Heart left ventricle (tissue), 13 donors: ENCODE results near the gene KDM3B.

Experiments used
- CTCF ChIP-seq, 12 donors: fragments of 200-600 bp; sonication (generic) in 4 of 12; IDR thresholded peaks; one replicate each; pipeline versions ENCODE4 v1.5.0 to v1.8.0; 2018 to 2022; ENCODE audit warnings: antibody characterized with exemption in 12 of 12, mild to moderate bottlenecking in 5 of 12
- POLR2A ChIP-seq, 2 donors: fragments of 450-650 bp; IDR thresholded peaks; one replicate each; pipeline ENCODE4 v1.6.1; 2017; ENCODE audit warnings: antibody characterized with exemption in 2 of 2, mild to moderate bottlenecking in 2 of 2, moderate library complexity in 2 of 2
- donor health status: ischemic (EF 13 %, LVEDD 7.1; RV severe dilation, severe dysfunction).
- donor health status: DM: no; HTN: yes; CAD: no.
- donor health status: DM: no; HTN: no; CAD: no.
- donor health status: ischemic (EF 25% LVEDD 6.9; RV normal size, moderate dysfunction).
- donor health status: ischemic (EF 25% LVEDD 5.7; RV mildly dilated, moderate dysfunction).
- donor health status: ischemic (EF 35%, LVEDD 5.7; RV mildly dilated, moderate dysfunction).
- donor health status: nonischemic (EF 11% LVEDD 7.7; RV severe dilation, severe dysfunction).
- donor health status: DM: yes; HTN: yes; CAD: no.
- donor health status: PGD.
- donor health status: ischemic (EF 29% LVEDD 5.4; RV normal size, mild dysfunction).
- donor health status: nonischemic (EF 23%, LVEDD 6.1; RV moderate dilation, normal function).

DNA sequence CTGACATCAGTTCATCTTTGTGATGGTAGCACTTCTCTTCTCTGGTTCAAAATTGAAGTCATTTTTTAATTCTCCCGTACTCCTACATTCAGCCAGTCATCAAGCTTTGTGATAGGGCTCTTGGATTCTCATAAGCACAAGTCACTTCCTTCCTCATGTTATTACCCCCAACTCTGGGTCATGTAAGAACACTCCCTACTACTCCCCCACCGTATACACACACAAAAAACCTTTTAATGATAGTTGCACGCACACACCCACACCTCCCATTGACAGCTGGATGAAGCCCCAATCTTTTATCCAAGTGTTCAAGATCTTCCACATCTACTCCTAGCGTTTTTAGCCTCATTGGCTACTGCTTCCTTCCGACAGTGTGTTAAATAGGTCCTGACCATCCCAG lies 16.8 kb downstream of the KDM3B start:
- no peak for TF ChIP-seq CTCF (IDR thresholded peaks at IDR 0.05)
- TF ChIP-seq POLR2A (IDR thresholded peaks at IDR 0.05): no peak
